CD4-positive, alpha-beta T cell treated with Interferon gamma for 1 hour (primary cell): ENCODE results near the gene CD79B.
"Not testable (repeated sequence)": the region's sequence is repeated elsewhere in the genome, so short reads cannot be mapped to it uniquely, and the experiment has no call there.

Experiments
- DNase-seq: peaks from one replicate; pipeline ENCODE4 v3.0.0-alpha.2; 2020

The CD79B gene

GRCh38 chr17:63930951-63931575 is 1.1 kb downstream of the CD79B start:
- peak; percentile 73 for DNase-seq

GRCh38 chr17:63929860-63930766 is 2.0 kb downstream of the CD79B start:
- no peak for DNase-seq

- DNase-seq: no peak
These were observed 3.0 kb downstream of the CD79B start for GRCh38 chr17:63928966-63929695.

- DNase-seq: no peak
These were observed 3.9 kb downstream of the CD79B start for GRCh38 chr17:63928172-63928666.

- DNase-seq: peak; percentile 10
These were observed 4.5 kb downstream of the CD79B start for GRCh38 chr17:63927464-63928171.

- no peak for DNase-seq
These were observed 6.0 kb downstream of the CD79B start for GRCh38 chr17:63926164-63926563.

GRCh38 chr17:63925615-63926014 is 6.5 kb downstream of the CD79B start:
- DNase-seq: peak; percentile 62

GRCh38 chr17:63922402-63922801 is 9.7 kb downstream of the CD79B start:
- DNase-seq: peak; percentile 36

- not testable (repeated sequence) for DNase-seq
These were observed 11.4 kb downstream of the CD79B start for GRCh38 chr17:63920779-63921178.

- not testable (repeated sequence) for DNase-seq
These were observed 12.1 kb downstream of the CD79B start for GRCh38 chr17:63920050-63920449.

GRCh38 chr17:63919311-63919723 is 12.8 kb downstream of the CD79B start:
- peak; percentile 79 for DNase-seq

GRCh38 chr17:63918789-63919305 is 13.3 kb downstream of the CD79B start, which contains the start of gene GH1:
GH1 (minus strand) TSS chr17:63918839; CDS start chr17:63918776, 63 bp downstream.
- not testable (repeated sequence) for DNase-seq

GRCh38 chr17:63918305-63918704 is 13.8 kb downstream of the CD79B start:
- no peak for DNase-seq

- DNase-seq: no peak
These were observed 14.5 kb downstream of the CD79B start for GRCh38 chr17:63917646-63918045.

- DNase-seq: not testable (repeated sequence)
These were observed 14.9 kb downstream of the CD79B start for GRCh38 chr17:63917206-63917605.

- no peak for DNase-seq
These were observed 15.5 kb downstream of the CD79B start for GRCh38 chr17:63916566-63917185.

- DNase-seq: not testable (repeated sequence)
These were observed 16.4 kb downstream of the CD79B start for GRCh38 chr17:63915753-63916152.

GRCh38 chr17:63914471-63914870 is 17.7 kb downstream of the CD79B start:
- DNase-seq: no peak

GRCh38 chr17:63911657-63912100 is 20.5 kb downstream of the CD79B start:
- DNase-seq: peak; percentile 53

GRCh38 chr17:63911041-63911635 is 21.0 kb downstream of the CD79B start, which contains the start of gene CSHL1:
CSHL1 (minus strand) TSS chr17:63911258; CDS start chr17:63911196, 62 bp downstream.
- no peak for DNase-seq

GRCh38 chr17:63910096-63910495 is 22.0 kb downstream of the CD79B start:
- no peak for DNase-seq
